Spleen (tissue), 7 donors: Measurements from ENCODE around the gene AREG.

Experiments
- CTCF ChIP-seq, 11 experiments: fragments of 200-600 bp in 7 of 11; fragments of 450-650 bp in 4 of 11; sonication (generic) in 4 of 11; IDR thresholded peaks in 8 of 11; conservative IDR thresholded peaks in 3 of 11; 1 replicate in 7 of 11; 2 replicates in 4 of 11; pipeline versions ENCODE4 v1.4.0 to v1.8.0; 2016 to 2021; ENCODE audit warnings: antibody characterized with exemption in 11 of 11, inconsistent platforms in 4 of 11, mild to moderate bottlenecking in 1 of 11
- POLR2A ChIP-seq, 3 donors: fragments of 450-650 bp; IDR thresholded peaks; one replicate each; pipeline ENCODE4 v1.5.1; 2017; ENCODE audit warnings: antibody characterized with exemption in 3 of 3, mild to moderate bottlenecking in 1 of 3
- POLR2AphosphoS5 ChIP-seq, 3 donors: sonication (generic); formaldehyde crosslinking; IDR thresholded peaks; one replicate each; pipeline ENCODE4 v1.5.1; 2017; ENCODE audit warnings: antibody characterized with exemption in 3 of 3
- donor health status: DM: no; HTN: no; CAD: no; lungs with moderate emphysema.
- donor health status: DM: no; HTN: no; CAD: no.
- donor health status: DM: no; HTN: no; CAD: no.

GRCh38 chr4:74456849-74457395 lies 12.0 kb downstream of the AREG start:
- TF ChIP-seq POLR2A (IDR thresholded peaks at IDR 0.05) = no peak
- TF ChIP-seq CTCF (IDR thresholded peaks at IDR 0.05 in 8 of 11, conservative IDR thresholded peaks at IDR 0.05 in 3 of 11) = no peak
- TF ChIP-seq POLR2AphosphoS5 (IDR thresholded peaks at IDR 0.05) = no peak
